ENCODE data around the gene GLYATL3. TPM values are rescaled to one million over a fixed set of nuclear protein-coding genes. Genes with fewer than 3 reads are reported as not detected.

The GLYATL3 gene
- total RNA-seq, 1 donor from 2014 or later = not detected

DNA sequence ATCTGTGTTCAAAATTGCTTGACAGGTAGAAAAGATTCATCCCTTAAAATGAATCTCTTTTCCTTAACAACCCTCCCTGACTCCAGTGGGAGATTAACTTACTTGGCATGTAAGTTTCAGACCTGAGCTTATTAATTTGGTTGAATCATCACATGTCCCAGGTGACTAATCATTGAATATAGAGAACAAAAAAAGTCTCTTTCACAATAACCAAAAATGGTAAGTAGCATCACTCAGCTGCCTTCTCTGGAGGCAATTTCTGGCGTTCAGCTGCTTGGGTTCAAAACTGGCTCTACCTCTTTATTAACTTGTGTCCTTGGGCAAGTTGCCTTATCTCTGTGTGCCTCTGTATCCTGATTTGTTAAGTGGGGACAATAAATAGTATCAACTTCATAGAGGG lies 53.7 kb downstream of the GLYATL3 start:
- Mint-ChIP-seq H3K9me3 (no peaks in the 10 kb centered on the region), H3K36me3 (ENCODE audit: low read depth) (no peaks in the 10 kb centered on the region), H3K4me3 (ENCODE audit: low read depth) (no peak overlapping the region), H3K27me3 (ENCODE audit: low read depth) (peaks cover 24% of the 10 kb centered on the region), H3K4me1 (ENCODE audit: low read depth) (peaks cover 18% of the 10 kb centered on the region), H3K27ac (no peak overlapping the region)
- DNase-seq (ENCODE audit: low spot score) = no peak
- intact Hi-C loops (cut with micrococcal nuclease) = loop anchor here (5.0 kb wide), 1 partner anchor 91 kb away; the partner anchor contains the start of genes CENPQ and MMUT

DNA sequence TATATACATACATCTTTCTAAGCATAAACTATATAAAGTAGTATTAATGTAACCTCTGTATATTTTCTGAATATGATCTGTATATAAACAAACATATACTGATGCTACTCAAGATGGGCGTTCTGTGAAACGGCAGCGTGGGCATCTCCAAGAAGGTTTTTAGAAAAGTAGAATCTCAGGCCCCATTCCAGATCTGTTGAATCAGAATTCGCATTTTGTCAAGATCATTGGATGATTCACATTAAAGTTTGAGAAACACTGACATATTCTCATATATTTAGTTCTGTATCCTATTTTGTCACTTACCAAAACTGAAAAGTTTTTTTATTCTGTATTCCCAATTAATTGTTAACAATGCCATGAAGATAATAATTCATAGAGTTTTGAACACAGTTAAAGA lies 56.2 kb downstream of the GLYATL3 start:
- Mint-ChIP-seq H3K9me3 (no peaks in the 10 kb centered on the region), H3K27me3 (ENCODE audit: low read depth) (peaks cover 6% of the 10 kb centered on the region), H3K4me1 (ENCODE audit: low read depth) (peaks cover 13% of the 10 kb centered on the region), H3K27ac (no peak overlapping the region), H3K4me3 (ENCODE audit: low read depth) (no peak overlapping the region), H3K36me3 (ENCODE audit: low read depth) (no peaks in the 10 kb centered on the region)
- no peak for DNase-seq (ENCODE audit: low spot score)
- intact Hi-C loops (cut with micrococcal nuclease) = no loop called here

DNA sequence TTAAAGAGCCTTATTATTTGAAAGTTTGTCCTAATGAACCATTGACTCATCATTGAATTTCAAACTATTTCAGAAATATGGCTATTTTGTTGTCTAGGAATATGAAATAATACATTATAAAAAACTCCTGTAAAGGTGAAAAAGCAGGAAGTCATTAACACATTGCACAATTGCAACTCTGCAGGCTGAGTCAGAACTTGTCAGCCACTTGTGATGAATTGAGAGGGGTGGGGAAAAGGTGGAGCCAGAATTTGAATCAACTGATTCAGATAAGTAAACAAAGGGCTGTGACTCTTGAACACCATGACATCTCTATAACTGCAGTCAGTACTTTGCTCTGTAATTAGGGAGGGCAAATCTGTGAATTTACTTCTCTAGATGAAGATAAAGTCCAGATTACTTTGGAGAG lies 56.7 kb downstream of the GLYATL3 start:
- Mint-ChIP-seq H3K27me3 (ENCODE audit: low read depth) (peaks cover 3% of the 10 kb centered on the region), H3K9me3 (no peaks in the 10 kb centered on the region), H3K4me3 (ENCODE audit: low read depth) (no peak overlapping the region), H3K36me3 (ENCODE audit: low read depth) (no peaks in the 10 kb centered on the region), H3K27ac (no peak overlapping the region), H3K4me1 (ENCODE audit: low read depth) (peaks cover 9% of the 10 kb centered on the region)
- no peak for DNase-seq (ENCODE audit: low spot score)
- intact Hi-C loops (cut with micrococcal nuclease) = no loop called here

DNA sequence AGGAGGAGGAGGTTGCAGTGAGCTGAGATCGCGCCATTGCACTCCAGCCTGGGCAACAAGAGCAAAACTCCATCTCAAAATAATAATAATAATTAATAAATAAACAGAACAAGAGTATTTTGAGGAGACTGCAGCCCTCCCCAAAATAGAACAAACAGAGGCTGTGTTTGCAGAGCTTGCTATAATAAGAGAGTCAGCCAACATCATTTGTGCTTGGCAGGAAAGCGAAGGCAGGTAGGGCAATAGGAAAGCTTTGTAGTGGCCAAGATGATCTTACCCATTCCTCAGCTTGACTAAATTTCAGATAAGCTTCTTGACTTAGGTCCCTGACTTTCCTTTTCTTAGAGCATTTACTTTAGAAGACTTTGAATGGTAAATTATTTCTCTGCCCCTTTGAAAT lies 57.5 kb downstream of the GLYATL3 start:
- Mint-ChIP-seq H3K36me3 (ENCODE audit: low read depth) (no peaks in the 10 kb centered on the region), H3K4me1 (ENCODE audit: low read depth) (peaks cover 5% of the 10 kb centered on the region)

DNA sequence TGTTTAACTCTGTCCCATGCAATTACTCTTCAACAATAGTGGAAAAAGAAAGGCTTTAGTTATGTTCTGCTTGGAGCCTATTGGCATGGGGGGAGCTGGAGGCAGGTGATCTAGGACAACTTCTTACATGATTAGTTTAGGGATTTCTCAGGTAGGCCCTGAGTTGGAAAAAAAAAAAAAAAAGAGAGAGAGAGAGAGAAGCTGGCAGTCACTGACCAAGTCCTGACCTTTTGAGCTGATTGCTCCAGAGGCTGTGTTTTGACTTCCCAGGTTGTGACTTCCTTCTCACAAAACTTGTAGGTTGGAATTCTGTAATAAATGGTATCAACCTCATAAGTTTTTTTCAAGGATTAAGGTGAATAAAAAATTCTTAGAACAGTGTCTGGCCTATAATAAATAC lies 58.5 kb downstream of the GLYATL3 start:
- no peak for DNase-seq (ENCODE audit: low spot score)
- Mint-ChIP-seq H3K27ac (no peak overlapping the region), H3K9me3 (no peaks in the 10 kb centered on the region), H3K27me3 (ENCODE audit: low read depth) (peaks cover 1% of the 10 kb centered on the region), H3K4me3 (ENCODE audit: low read depth) (no peak overlapping the region), H3K4me1 (ENCODE audit: low read depth) (peaks cover 5% of the 10 kb centered on the region), H3K36me3 (ENCODE audit: low read depth) (no peaks in the 10 kb centered on the region)
- intact Hi-C loops (cut with micrococcal nuclease) = no loop called here

More for the DNA sequence above, 57.5 kb downstream of the GLYATL3 start:
- Mint-ChIP-seq H3K4me3 (ENCODE audit: low read depth) (no peak overlapping the region), H3K27ac (no peak overlapping the region), H3K9me3 (no peaks in the 10 kb centered on the region), H3K27me3 (ENCODE audit: low read depth) (peaks cover 1% of the 10 kb centered on the region)
- DNase-seq (ENCODE audit: low spot score) = no peak
- intact Hi-C loops (cut with micrococcal nuclease) = no loop called here

DNA sequence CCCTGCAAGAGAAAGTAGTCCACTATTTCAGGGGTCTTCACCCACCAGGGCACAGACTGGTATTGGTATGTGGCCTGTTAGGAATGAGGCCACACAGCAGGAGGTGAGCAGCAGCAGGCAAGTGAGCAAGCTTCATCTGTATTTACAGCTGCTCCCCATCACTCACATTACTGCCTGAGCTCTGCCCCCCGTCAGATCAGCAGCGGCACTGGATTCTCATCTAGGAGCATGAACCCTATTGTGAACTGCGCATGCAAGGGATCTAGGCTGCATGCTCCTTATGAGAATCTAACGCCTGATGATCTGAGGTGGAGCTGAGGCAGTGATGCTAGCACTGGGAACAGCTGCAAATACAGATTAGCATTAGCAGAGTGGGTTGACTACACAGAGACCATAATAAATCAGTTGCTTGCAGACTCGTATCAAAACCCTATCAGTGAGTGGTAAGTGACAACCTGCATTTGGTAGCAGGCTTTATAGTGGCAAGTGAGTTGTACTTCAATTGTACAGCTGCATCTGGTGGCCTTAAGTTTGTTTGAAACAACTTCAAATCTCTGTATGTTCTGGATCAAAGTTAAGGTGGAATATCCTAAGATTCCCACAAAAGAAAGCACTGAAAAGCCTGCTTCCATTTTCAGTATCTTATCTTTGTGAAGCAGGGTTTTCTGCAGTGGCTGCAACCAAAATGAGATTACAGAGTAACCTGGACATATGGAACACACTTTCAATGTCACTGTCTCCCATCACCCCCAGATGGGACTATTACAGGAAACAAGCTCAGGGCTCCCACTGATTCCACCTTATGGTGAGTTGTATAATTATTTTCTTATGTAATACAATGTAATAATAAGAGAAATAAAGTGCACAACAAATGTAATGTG lies 63.5 kb downstream of the GLYATL3 start:
- Mint-ChIP-seq H3K4me1 (ENCODE audit: low read depth) (peaks cover 2% of the 10 kb centered on the region), H3K27ac (no peak overlapping the region), H3K27me3 (ENCODE audit: low read depth) (peaks cover 3% of the 10 kb centered on the region), H3K36me3 (ENCODE audit: low read depth) (no peaks in the 10 kb centered on the region), H3K4me3 (ENCODE audit: low read depth) (no peak overlapping the region), H3K9me3 (no peaks in the 10 kb centered on the region)
- DNase-seq (ENCODE audit: low spot score) = no peak
- intact Hi-C loops (cut with micrococcal nuclease) = no loop called here

DNA sequence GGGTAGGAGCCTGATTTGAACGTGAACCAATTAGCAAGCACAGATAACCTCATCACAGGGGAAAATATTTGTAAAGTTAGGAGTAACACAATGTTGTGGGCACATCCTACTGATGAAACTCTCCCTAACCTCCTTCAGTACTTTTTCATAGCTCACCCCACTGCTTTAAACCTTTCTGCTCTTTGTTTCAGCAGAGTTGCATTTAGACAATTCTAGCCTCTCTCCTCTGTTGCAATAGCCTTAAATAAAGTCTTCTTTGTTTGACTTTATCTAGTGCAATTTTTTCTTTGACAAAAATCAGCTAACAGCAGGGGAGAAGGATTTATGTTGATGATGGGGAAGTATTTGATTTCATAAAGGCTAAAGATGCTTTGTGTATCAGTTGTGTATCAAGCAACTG lies 64.8 kb downstream of the GLYATL3 start:
- DNase-seq (ENCODE audit: low spot score) = no peak
- Mint-ChIP-seq H3K9me3 (no peaks in the 10 kb centered on the region), H3K4me1 (ENCODE audit: low read depth) (peaks cover 2% of the 10 kb centered on the region), H3K4me3 (ENCODE audit: low read depth) (no peak overlapping the region), H3K27ac (no peak overlapping the region), H3K36me3 (ENCODE audit: low read depth) (no peaks in the 10 kb centered on the region), H3K27me3 (ENCODE audit: low read depth) (peaks cover 3% of the 10 kb centered on the region)
- intact Hi-C loops (cut with micrococcal nuclease) = no loop called here

DNA sequence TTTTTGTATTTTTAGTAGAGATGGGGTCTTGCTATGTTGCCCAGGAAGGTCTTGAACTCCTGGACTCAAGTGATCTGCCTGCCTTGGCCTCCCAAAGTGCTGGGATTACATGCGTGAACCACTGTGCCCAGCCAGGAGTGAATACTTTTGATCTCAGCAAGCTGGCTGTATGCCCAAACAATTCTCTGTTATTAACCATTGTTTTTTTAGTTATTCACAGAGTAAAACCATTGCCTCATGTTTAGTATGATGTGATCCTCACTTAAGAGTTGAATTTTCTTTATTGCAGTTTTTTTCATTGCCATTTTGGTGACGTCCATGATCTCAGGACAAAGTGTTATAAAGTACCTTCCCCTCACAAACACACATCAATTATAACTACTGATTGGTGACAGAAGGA lies 65.5 kb downstream of the GLYATL3 start:
- Mint-ChIP-seq H3K4me3 (ENCODE audit: low read depth) (no peak overlapping the region), H3K4me1 (ENCODE audit: low read depth) (peaks cover 2% of the 10 kb centered on the region), H3K9me3 (no peaks in the 10 kb centered on the region), H3K36me3 (ENCODE audit: low read depth) (no peaks in the 10 kb centered on the region), H3K27me3 (ENCODE audit: low read depth) (peaks cover 3% of the 10 kb centered on the region), H3K27ac (no peak overlapping the region)
- no peak for DNase-seq (ENCODE audit: low spot score)
- intact Hi-C loops (cut with micrococcal nuclease) = no loop called here

DNA sequence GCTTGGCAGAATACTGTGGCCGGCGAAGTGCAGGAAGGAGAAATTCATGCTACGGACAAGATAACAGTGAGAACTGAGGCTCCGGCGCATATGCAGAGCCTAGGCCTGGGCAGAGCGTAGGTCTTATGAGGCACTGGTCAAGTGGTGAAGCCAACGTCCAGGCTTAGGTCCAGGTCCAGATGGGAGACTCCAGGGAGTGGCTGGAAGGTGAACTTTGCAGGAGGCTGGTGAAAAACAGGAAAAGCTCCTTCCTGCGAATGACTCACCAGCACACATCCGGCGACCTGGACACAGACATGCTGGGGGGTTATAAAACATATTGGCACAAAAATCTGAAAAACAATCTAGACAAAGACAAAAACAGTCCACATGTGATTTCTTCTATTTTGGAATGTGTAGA lies 66.1 kb downstream of the GLYATL3 start:
- intact Hi-C loops (cut with micrococcal nuclease) = no loop called here
- DNase-seq (ENCODE audit: low spot score) = no peak
- no peaks in the 10 kb centered on the region for H3K36me3 Mint-ChIP-seq (ENCODE audit: low read depth)
- peaks cover 2% of the 10 kb centered on the region for H3K4me1 Mint-ChIP-seq (ENCODE audit: low read depth)
- H3K4me3 Mint-ChIP-seq (ENCODE audit: low read depth) = no peak overlapping the region
- peaks cover 3% of the 10 kb centered on the region for H3K27me3 Mint-ChIP-seq (ENCODE audit: low read depth)
- no peaks in the 10 kb centered on the region for H3K9me3 Mint-ChIP-seq
- H3K27ac Mint-ChIP-seq = no peak overlapping the region

DNA sequence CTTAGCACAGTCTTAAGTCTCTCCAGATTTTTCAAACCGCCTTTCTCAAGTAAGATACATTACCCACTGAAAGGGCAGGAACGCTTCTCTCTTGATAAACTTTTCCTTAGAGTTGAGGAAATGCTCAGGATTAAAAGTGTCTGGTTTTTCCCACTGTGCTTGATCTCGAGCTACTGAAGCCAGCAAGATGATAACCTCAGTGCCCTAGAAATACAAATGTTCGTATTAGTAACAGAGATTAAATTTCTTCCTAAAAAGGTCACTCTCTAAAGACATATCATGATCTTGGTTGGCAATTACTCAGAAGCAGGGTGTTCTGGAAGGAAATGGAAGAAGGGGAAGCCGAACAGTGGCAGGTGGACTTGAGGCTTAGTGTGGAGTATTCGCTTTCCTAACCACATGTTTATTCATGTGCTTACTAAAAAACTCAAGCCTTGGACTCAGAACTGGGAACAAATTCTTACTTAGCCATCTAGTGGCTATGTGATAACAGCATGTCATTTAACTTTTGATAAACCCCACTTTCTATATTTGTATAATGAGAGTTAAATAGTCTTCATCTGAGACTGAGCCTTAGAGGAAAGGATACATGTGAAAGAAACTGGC lies 70.9 kb downstream of the GLYATL3 start:
- no peaks in the 10 kb centered on the region for H3K36me3 Mint-ChIP-seq (ENCODE audit: low read depth)
- H3K9me3 Mint-ChIP-seq = no peaks in the 10 kb centered on the region
- H3K27ac Mint-ChIP-seq = no peak overlapping the region
- intact Hi-C loops (cut with micrococcal nuclease) = no loop called here
- DNase-seq (ENCODE audit: low spot score) = no peak
- no peaks in the 10 kb centered on the region for H3K27me3 Mint-ChIP-seq (ENCODE audit: low read depth)
- H3K4me3 Mint-ChIP-seq (ENCODE audit: low read depth) = no peak overlapping the region
- H3K4me1 Mint-ChIP-seq (ENCODE audit: low read depth) = peaks cover 2% of the 10 kb centered on the region

DNA sequence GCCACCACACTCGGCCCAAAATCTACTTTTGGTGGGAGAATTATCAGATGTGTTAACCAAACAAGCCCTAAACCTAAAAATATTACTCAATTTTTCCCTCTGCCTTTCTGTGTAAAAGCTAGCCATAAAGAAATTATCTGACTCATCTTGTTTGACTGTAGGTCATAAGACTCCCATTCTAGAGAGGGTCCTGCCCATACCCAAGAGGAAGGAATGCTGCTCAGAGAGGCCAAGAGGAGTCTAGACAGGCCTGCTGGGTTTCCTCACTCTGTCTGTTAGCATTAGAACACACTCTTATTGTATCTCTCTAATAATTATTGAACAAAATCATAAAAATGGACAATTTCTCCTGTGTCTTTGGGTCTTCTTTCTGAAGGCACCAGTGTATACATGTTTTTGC lies 76.9 kb downstream of the GLYATL3 start:
- H3K27ac Mint-ChIP-seq = no peak overlapping the region
- no peaks in the 10 kb centered on the region for H3K36me3 Mint-ChIP-seq (ENCODE audit: low read depth)
- no peaks in the 10 kb centered on the region for H3K9me3 Mint-ChIP-seq
- peaks cover 2% of the 10 kb centered on the region for H3K27me3 Mint-ChIP-seq (ENCODE audit: low read depth)
- H3K4me3 Mint-ChIP-seq (ENCODE audit: low read depth) = no peak overlapping the region
- no peaks in the 10 kb centered on the region for H3K4me1 Mint-ChIP-seq (ENCODE audit: low read depth)
- DNase-seq (ENCODE audit: low spot score) = no peak
- intact Hi-C loops (cut with micrococcal nuclease) = no loop called here
